ENCODE measurements around the gene AP5Z1. TPM values are rescaled to one million over a fixed set of nuclear protein-coding genes. Genes with fewer than 3 reads are reported as not detected.

Gene AP5Z1
- total RNA-seq, 2 donors from 2014 or later: 30.9 to 61.7 TPM

DNA sequence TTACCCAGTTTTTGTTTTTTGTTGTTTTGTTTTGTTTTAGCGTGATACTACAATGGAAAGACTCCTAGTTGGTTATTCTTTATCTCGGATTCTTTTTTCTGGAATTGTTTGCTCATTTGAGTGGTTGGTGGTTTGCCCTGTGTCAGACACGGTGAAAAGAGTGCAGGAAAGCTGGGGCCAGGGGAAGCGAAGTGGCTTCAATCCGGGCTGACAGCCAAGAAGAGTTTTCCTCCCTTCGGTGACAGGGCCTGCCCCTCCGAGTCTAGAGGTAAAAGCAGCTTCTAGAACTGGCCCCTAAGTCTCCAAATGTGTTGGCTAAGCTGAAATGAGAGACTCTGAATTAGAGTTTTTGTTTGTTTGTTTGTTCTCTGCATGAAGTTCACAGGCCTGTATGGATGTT is 5.7 kb upstream of the AP5Z1 start:
- no peaks in the 10 kb centered on the region for H3K4me1 ChIP-seq (replicated peaks)
- no peak for DNase-seq (ENCODE audit: low spot score)
- no peaks in the 10 kb centered on the region for H3K9me3 ChIP-seq
- H3K27ac ChIP-seq: no peak overlapping the region
- no peaks in the 10 kb centered on the region for H3K27me3 ChIP-seq (replicated peaks; ENCODE audit: insufficient read depth)
- no peaks in the 10 kb centered on the region for H3K36me3 ChIP-seq
- TF ChIP-seq CTCF (IDR thresholded peaks at IDR 0.05) (no peak), POLR2AphosphoS5 (IDR thresholded peaks at IDR 0.05) (no peak), POLR2A (IDR thresholded peaks at IDR 0.05) (no peak)
- intact Hi-C loops (cut with DNase I): no loop called here
- WGBS: 22% methylated on average over 7 of the region's 7 CpGs
- no peak overlapping the region for H3K4me3 ChIP-seq

DNA sequence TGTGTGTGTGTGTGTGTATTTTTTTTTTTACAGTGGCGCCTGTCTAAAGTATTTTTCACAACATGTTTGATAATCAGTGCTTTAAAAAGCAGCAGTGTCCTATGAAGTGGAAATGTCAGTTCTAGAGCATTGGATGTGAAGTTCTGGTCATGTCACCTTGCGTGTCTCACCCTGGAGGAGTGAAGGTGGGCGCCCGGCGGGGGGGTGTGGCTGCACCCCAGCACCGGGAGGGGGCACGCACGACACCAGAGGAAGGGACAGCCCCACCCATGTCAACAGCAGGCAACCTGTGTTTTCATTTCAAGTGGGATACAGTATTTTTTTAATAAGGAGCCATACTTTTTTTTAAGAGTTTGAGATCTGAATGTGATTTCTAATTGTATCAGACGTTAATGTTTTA is 4.5 kb upstream of the AP5Z1 start:
- no peaks in the 10 kb centered on the region for H3K9me3 ChIP-seq
- TF ChIP-seq CTCF (IDR thresholded peaks at IDR 0.05): no peak
- no peak for TF ChIP-seq POLR2AphosphoS5 (IDR thresholded peaks at IDR 0.05)
- TF ChIP-seq POLR2A (IDR thresholded peaks at IDR 0.05): no peak
- DNase-seq (ENCODE audit: low spot score): no peak
- H3K4me1 ChIP-seq (replicated peaks): no peaks in the 10 kb centered on the region
- H3K4me3 ChIP-seq: no peak overlapping the region
- no peaks in the 10 kb centered on the region for H3K36me3 ChIP-seq
- 89% methylated on average over 9 of the region's 9 CpGs for WGBS
- H3K27me3 ChIP-seq (replicated peaks; ENCODE audit: insufficient read depth): no peaks in the 10 kb centered on the region
- intact Hi-C loops (cut with DNase I): no loop called here
- no peak overlapping the region for H3K27ac ChIP-seq

- Histone ChIP-seq H3K27ac (no peak overlapping the region), H3K9me3 (no peaks in the 10 kb centered on the region)
- TF ChIP-seq POLR2AphosphoS5 (IDR thresholded peaks at IDR 0.05): no peak
- TF ChIP-seq POLR2A (IDR thresholded peaks at IDR 0.05): no peak
- no peak for TF ChIP-seq CTCF (IDR thresholded peaks at IDR 0.05)
Measured at GRCh38 chr7:4771737-4772136, 3.7 kb upstream of the AP5Z1 start.

GRCh38 chr7:4772306-4772705 is 3.1 kb upstream of the AP5Z1 start:
- TF ChIP-seq POLR2AphosphoS5 (IDR thresholded peaks at IDR 0.05) (no peak), POLR2A (IDR thresholded peaks at IDR 0.05) (no peak), CTCF (IDR thresholded peaks at IDR 0.05) (no peak)
- Histone ChIP-seq H3K9me3 (no peaks in the 10 kb centered on the region), H3K27ac (no peak overlapping the region), H3K4me3 (no peak overlapping the region), H3K27me3 (replicated peaks; ENCODE audit: insufficient read depth) (no peaks in the 10 kb centered on the region), H3K4me1 (replicated peaks) (peaks cover 4% of the 10 kb centered on the region), H3K36me3 (no peaks in the 10 kb centered on the region)
- intact Hi-C loops (cut with DNase I): no loop called here
- WGBS: 94% methylated on average over 6 of the region's 6 CpGs
- no peak for DNase-seq (ENCODE audit: low spot score)

More at GRCh38 chr7:4771737-4772136, 3.7 kb upstream of the AP5Z1 start:
- Histone ChIP-seq H3K27me3 (replicated peaks; ENCODE audit: insufficient read depth) (no peaks in the 10 kb centered on the region), H3K36me3 (no peaks in the 10 kb centered on the region), H3K4me1 (replicated peaks) (peaks cover 3% of the 10 kb centered on the region), H3K4me3 (no peak overlapping the region)
- intact Hi-C loops (cut with DNase I): no loop called here
- WGBS: 95% methylated on average over 8 of the region's 9 CpGs
- no peak for DNase-seq (ENCODE audit: low spot score)

DNA sequence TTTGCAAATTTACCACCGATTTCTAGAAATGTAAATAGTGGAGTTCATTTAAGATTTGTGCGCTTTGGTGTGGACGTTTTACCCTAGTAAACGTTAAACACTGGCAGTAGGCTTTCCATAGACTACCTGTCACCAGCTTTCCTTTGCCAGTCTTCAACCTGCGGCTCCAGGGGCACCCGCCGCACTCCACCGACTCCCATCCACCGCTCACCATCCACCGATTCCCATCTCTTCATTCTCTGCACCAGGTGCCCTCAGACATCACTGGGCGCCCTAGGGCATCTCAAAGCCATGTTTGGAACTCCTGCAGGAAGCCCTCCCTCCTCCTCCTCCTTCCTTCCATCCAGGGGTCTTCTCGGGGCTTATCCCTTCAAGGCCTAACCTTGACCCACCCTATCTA is 1.4 kb upstream of the AP5Z1 start:
- intact Hi-C loops (cut with DNase I): no loop called here
- peaks cover 4% of the 10 kb centered on the region for H3K4me1 ChIP-seq (replicated peaks)
- DNase-seq (ENCODE audit: low spot score): no peak
- no peaks in the 10 kb centered on the region for H3K9me3 ChIP-seq
- TF ChIP-seq POLR2AphosphoS5 (IDR thresholded peaks at IDR 0.05) (no peak), POLR2A (IDR thresholded peaks at IDR 0.05) (no peak)
- no peaks in the 10 kb centered on the region for H3K27me3 ChIP-seq (replicated peaks; ENCODE audit: insufficient read depth)
- no peak overlapping the region for H3K27ac ChIP-seq
- H3K36me3 ChIP-seq: no peaks in the 10 kb centered on the region
- no peak overlapping the region for H3K4me3 ChIP-seq
- WGBS: 80% methylated on average over 12 of the region's 12 CpGs

All from prostate gland (tissue), 2 donors.